ENCODE results near the gene PDE2A.

The PDE2A gene

DNA sequence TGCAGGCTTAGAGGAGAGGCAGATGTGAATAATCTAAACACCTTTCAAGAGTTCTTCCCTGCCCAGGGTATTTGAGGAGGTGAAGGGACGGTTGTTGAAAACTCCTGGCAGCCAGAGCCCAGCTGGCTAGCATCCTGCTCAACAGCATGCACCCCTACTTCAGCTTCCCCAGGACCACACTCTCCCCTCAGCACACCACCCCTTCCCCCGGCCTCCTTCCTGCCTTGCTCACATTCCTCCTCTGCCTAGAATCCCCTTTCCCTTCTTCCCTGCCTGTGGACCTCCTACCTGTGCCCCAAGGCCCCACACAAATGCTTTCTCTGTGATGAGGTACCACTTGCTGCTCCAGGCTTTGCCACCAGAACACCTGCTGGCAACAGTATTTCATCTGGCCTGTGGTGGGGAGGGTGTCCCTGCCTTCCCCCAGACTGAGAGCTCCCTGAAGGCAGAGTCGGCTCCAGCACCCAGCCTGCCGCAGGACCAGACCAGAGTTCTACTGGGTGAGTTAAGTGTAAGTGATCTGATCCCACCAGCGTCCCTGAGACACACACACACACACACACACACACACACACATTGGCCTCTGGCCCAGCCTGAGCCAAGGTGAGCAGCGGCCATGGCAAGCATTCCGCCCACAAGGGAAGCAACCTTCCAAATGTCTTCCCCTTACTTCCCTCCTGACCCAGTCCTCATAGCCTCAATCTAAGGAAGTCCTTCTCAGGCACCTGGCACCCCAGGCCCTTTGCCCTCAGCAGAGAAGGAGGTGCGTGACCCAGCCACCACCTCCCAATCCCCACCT lies 79.5 kb downstream of the PDE2A start:
- no peak overlapping the region for H3K4me3 ChIP-seq (ENCODE audit: low read depth, low read length)
- TF ChIP-seq MYC (IDR thresholded peaks at IDR 0.05; ENCODE audit: low read depth, low read length) (no peak), POLR2A (IDR thresholded peaks at IDR 0.05; ENCODE audit: extremely low read depth, insufficient read length) (no peak)
- TF ChIP-seq, protein P1, sequence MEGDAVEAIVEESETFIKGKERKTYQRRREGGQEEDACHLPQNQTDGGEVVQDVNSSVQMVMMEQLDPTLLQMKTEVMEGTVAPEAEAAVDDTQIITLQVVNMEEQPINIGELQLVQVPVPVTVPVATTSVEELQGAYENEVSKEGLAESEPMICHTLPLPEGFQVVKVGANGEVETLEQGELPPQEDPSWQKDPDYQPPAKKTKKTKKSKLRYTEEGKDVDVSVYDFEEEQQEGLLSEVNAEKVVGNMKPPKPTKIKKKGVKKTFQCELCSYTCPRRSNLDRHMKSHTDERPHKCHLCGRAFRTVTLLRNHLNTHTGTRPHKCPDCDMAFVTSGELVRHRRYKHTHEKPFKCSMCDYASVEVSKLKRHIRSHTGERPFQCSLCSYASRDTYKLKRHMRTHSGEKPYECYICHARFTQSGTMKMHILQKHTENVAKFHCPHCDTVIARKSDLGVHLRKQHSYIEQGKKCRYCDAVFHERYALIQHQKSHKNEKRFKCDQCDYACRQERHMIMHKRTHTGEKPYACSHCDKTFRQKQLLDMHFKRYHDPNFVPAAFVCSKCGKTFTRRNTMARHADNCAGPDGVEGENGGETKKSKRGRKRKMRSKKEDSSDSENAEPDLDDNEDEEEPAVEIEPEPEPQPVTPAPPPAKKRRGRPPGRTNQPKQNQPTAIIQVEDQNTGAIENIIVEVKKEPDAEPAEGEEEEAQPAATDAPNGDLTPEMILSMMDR (IDR thresholded peaks at IDR 0.05; ENCODE audit: low read depth, low read length), result no peak
- TF ChIP-seq, protein P2, sequence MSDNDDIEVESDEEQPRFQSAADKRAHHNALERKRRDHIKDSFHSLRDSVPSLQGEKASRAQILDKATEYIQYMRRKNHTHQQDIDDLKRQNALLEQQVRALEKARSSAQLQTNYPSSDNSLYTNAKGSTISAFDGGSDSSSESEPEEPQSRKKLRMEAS (IDR thresholded peaks at IDR 0.05; ENCODE audit: low read depth, low read length), result no peak
- no peak for DNase-seq (ENCODE audit: low read depth)

DNA sequence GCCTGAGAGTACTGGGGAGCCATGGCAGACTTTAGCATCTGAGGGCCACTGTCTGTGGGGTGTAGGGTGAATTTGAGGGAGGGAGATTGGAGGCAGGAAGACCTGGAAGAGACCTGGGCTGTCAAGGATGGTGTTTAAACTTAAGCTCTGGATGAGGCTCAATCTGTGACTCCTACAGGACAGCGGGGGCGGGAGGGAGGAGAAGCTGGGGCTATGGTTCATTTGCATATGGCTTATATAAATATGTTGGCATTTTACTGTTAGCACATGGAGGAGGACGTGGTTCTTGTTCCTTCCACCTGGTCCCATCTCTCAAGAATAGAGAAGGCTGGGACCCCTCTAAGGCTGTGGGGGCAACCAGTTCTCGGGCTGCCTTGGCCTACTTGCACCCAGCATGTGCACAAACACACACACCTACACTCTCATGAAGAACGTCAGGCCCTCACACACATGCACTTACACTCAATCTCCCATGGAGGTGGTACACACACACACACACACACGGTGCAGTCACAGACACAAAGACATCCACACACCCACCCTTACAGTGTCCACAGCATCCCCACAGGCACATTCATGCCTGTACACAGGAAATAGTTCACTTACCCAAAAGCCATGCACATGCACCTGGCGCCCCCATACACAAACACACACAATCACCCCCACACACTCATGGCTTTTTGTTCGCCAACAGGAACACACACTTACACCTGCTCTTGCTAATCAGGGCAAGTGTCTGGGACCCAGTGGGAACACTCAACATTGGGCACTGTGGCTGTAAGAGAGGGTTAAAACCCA lies 81.3 kb downstream of the PDE2A start:
- DNase-seq (ENCODE audit: low read depth), result no peak
- no peak overlapping the region for H3K4me3 ChIP-seq (ENCODE audit: low read depth, low read length)
- TF ChIP-seq POLR2A (IDR thresholded peaks at IDR 0.05; ENCODE audit: extremely low read depth, insufficient read length) (no peak), MYC (IDR thresholded peaks at IDR 0.05; ENCODE audit: low read depth, low read length) (no peak)
- TF ChIP-seq, protein P2 (IDR thresholded peaks at IDR 0.05; ENCODE audit: low read depth, low read length), result no peak
- TF ChIP-seq, protein P1 (IDR thresholded peaks at IDR 0.05; ENCODE audit: low read depth, low read length), result no peak

DNA sequence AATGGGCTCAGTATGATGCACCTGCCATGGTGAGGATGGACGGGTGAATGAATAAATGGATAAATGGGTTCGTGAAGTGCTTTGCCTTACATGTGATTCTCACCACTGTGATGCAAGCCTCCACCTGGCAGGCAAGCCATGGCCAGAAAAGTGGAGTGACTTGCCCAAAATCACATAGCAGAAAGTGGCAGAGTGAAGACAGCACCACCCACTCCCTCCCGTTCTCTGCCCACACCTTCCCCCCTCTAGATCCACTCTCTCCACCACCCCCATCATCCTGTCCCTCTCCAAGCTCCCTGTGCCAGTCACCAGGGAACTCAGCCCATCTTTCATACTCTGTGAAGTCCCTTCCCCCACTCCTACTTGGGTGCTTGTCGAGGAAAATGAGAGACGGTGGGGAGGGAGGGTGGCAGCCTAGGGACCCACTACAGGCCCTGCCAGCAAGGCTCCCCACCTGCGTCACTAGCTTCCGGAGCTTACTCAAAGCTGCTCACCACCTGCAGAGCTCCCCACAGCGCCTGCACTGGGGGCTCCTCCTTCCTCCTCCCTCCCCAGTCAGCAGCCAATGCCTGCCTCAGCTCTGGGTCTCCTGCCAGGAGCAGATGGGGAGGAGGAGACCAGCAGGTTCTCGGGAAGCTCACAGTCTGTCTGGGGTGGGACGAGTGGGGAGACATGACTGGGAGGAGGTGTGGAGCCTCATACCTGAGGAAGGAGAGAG lies 82.3 kb downstream of the PDE2A start:
- H3K4me3 ChIP-seq (ENCODE audit: low read depth, low read length), result no peak overlapping the region
- TF ChIP-seq POLR2A (IDR thresholded peaks at IDR 0.05; ENCODE audit: extremely low read depth, insufficient read length), result no peak
- TF ChIP-seq, protein P1 (IDR thresholded peaks at IDR 0.05; ENCODE audit: low read depth, low read length), result no peak
- TF ChIP-seq, protein P2 (IDR thresholded peaks at IDR 0.05; ENCODE audit: low read depth, low read length), result no peak
- TF ChIP-seq MYC (IDR thresholded peaks at IDR 0.05; ENCODE audit: low read depth, low read length), result no peak
- DNase-seq (ENCODE audit: low read depth), result no peak

DNA sequence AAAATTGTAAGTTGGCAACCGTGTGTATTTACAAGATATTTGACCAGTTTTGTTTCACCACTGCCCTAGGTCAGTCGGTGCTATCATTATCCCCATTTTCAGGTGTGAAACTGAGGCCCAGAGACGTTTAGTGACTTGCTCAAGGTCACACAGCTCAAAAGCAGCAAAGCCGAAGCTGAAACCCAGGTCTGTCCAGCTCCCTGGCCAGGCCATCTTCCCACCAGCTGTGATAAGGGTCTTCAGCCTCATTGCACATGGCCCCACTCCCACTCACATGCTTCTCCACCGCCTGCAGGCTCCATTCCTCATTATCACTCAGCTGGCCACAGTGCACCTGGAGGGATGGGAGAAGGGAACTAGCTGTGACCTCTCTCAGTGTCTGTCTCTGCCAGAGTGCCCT lies 83.2 kb downstream of the PDE2A start:
- no peak overlapping the region for H3K4me3 ChIP-seq (ENCODE audit: low read depth, low read length)
- TF ChIP-seq, protein P1 (IDR thresholded peaks at IDR 0.05; ENCODE audit: low read depth, low read length), result no peak
- TF ChIP-seq MYC (IDR thresholded peaks at IDR 0.05; ENCODE audit: low read depth, low read length) (no peak), POLR2A (IDR thresholded peaks at IDR 0.05; ENCODE audit: extremely low read depth, insufficient read length) (no peak)
- TF ChIP-seq, protein P2 (IDR thresholded peaks at IDR 0.05; ENCODE audit: low read depth, low read length), result no peak
- DNase-seq (ENCODE audit: low read depth), result no peak
